ENCODE measurements around the gene RPEL1. TPM values are rescaled to one million over a fixed set of nuclear protein-coding genes. Genes with fewer than 3 reads are reported as not detected.

RPEL1 gene
- total and polyA plus RNA-seq, 2 donors from 2014 or later: not detected

GRCh38 chr10:103254113-103254512 is 8.4 kb downstream of the RPEL1 start:
- DNase-seq (no peak), FAIRE-seq (no peak)
- no peak for TF ChIP-seq CTCF (IDR thresholded peaks at IDR 0.05; ENCODE audit: borderline replicate concordance, extremely low read depth, insufficient read depth)
- H3K9me3 ChIP-seq (ENCODE audit: control insufficient read depth in 2 of 3, insufficient read depth in 1 of 3, low read length in 3 of 3): no peaks in the 10 kb centered on the region
- no peaks in the 10 kb centered on the region for H3K4me1 ChIP-seq (ENCODE audit: control insufficient read depth in 2 of 3, insufficient read depth in 2 of 3, low read depth in 1 of 3, low read length in 3 of 3)
- H3K27ac ChIP-seq (ENCODE audit: low read depth in 2 of 2, low read length in 2 of 2): no peak overlapping the region
- no peaks in the 10 kb centered on the region for H3K36me3 ChIP-seq (ENCODE audit: control insufficient read depth in 2 of 3, insufficient read depth in 3 of 3, low read length in 3 of 3)
- H3K27me3 ChIP-seq (ENCODE audit: control insufficient read depth, insufficient read depth, low read length): no peaks in the 10 kb centered on the region
- intact Hi-C loops (cut with DNase I): no loop called here
- no peak overlapping the region for H3K4me3 ChIP-seq (ENCODE audit: low read length in 3 of 3)
- H3K9ac ChIP-seq (ENCODE audit: low read length in 3 of 3): no peak overlapping the region

- intact Hi-C loops (cut with DNase I): no loop called here
- no peak for FAIRE-seq
Measured at GRCh38 chr10:103254538-103255325, 9.0 kb downstream of the RPEL1 start.

GRCh38 chr10:103256613-103257012 is 10.9 kb downstream of the RPEL1 start:
- intact Hi-C loops (cut with DNase I): no loop called here
- TF ChIP-seq CTCF (IDR thresholded peaks at IDR 0.05; ENCODE audit: borderline replicate concordance, extremely low read depth, insufficient read depth): no peak
- no peaks in the 10 kb centered on the region for H3K36me3 ChIP-seq (ENCODE audit: control insufficient read depth in 2 of 3, insufficient read depth in 3 of 3, low read length in 3 of 3)
- H3K9me3 ChIP-seq (ENCODE audit: control insufficient read depth in 2 of 3, insufficient read depth in 1 of 3, low read length in 3 of 3): no peaks in the 10 kb centered on the region
- H3K4me3 ChIP-seq (ENCODE audit: low read length in 3 of 3): no peak overlapping the region
- H3K4me1 ChIP-seq (ENCODE audit: control insufficient read depth in 2 of 3, insufficient read depth in 2 of 3, low read depth in 1 of 3, low read length in 3 of 3): no peaks in the 10 kb centered on the region
- no peak overlapping the region for H3K27ac ChIP-seq (ENCODE audit: low read depth in 2 of 2, low read length in 2 of 2)
- no peak for DNase-seq
- FAIRE-seq: no peak
- H3K9ac ChIP-seq (ENCODE audit: low read length in 3 of 3): no peak overlapping the region
- no peaks in the 10 kb centered on the region for H3K27me3 ChIP-seq (ENCODE audit: control insufficient read depth, insufficient read depth, low read length)

More at GRCh38 chr10:103254538-103255325, 9.0 kb downstream of the RPEL1 start:
- no peak overlapping the region for H3K4me3 ChIP-seq (ENCODE audit: low read length in 3 of 3)
- DNase-seq: no peak
- no peaks in the 10 kb centered on the region for H3K9me3 ChIP-seq (ENCODE audit: control insufficient read depth in 2 of 3, insufficient read depth in 1 of 3, low read length in 3 of 3)
- no peaks in the 10 kb centered on the region for H3K36me3 ChIP-seq (ENCODE audit: control insufficient read depth in 2 of 3, insufficient read depth in 3 of 3, low read length in 3 of 3)
- no peaks in the 10 kb centered on the region for H3K4me1 ChIP-seq (ENCODE audit: control insufficient read depth in 2 of 3, insufficient read depth in 2 of 3, low read depth in 1 of 3, low read length in 3 of 3)
- H3K9ac ChIP-seq (ENCODE audit: low read length in 3 of 3): no peak overlapping the region
- TF ChIP-seq CTCF (IDR thresholded peaks at IDR 0.05; ENCODE audit: borderline replicate concordance, extremely low read depth, insufficient read depth): no peak
- no peaks in the 10 kb centered on the region for H3K27me3 ChIP-seq (ENCODE audit: control insufficient read depth, insufficient read depth, low read length)
- no peak overlapping the region for H3K27ac ChIP-seq (ENCODE audit: low read depth in 2 of 2, low read length in 2 of 2)
